ENCODE measurements around the gene CREG2.

DNA sequence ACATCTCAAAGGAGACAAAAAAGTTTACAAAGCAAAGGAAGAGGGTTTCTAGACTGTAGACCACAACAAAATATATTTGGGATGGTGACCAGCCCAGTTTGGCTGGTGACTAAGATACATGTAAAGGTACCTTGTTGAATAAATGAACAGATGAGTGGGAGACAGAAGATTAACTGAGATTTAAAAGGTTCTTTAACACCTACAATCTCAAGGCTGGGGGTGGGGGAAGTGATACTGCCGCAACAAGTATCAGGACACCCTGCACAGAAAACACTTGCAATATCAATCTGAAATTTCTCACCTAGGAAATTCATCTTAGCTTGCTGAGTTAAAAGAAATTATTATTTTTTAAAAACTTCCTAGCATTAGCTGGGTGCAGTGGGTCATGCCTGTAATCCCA, 87.1 kb downstream of the CREG2 start:
- no peak for TF ChIP-seq POLR2A (IDR thresholded peaks at IDR 0.05)
- TF ChIP-seq, protein P1, sequence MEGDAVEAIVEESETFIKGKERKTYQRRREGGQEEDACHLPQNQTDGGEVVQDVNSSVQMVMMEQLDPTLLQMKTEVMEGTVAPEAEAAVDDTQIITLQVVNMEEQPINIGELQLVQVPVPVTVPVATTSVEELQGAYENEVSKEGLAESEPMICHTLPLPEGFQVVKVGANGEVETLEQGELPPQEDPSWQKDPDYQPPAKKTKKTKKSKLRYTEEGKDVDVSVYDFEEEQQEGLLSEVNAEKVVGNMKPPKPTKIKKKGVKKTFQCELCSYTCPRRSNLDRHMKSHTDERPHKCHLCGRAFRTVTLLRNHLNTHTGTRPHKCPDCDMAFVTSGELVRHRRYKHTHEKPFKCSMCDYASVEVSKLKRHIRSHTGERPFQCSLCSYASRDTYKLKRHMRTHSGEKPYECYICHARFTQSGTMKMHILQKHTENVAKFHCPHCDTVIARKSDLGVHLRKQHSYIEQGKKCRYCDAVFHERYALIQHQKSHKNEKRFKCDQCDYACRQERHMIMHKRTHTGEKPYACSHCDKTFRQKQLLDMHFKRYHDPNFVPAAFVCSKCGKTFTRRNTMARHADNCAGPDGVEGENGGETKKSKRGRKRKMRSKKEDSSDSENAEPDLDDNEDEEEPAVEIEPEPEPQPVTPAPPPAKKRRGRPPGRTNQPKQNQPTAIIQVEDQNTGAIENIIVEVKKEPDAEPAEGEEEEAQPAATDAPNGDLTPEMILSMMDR (IDR thresholded peaks at IDR 0.05) = no peak
- no peak for TF ChIP-seq POLR2AphosphoS5 (IDR thresholded peaks at IDR 0.05)

All from upper lobe of left lung (tissue), 4 donors.